ENCODE measurements around the gene COBL.
"Not testable (repeated sequence)": the region's sequence is repeated elsewhere in the genome, so short reads cannot be mapped to it uniquely, and the experiment has no call there.

COBL gene

GRCh38 chr7:51230324-51230625 is 86.3 kb downstream of the COBL start:
- DNase-seq = no peak

DNA sequence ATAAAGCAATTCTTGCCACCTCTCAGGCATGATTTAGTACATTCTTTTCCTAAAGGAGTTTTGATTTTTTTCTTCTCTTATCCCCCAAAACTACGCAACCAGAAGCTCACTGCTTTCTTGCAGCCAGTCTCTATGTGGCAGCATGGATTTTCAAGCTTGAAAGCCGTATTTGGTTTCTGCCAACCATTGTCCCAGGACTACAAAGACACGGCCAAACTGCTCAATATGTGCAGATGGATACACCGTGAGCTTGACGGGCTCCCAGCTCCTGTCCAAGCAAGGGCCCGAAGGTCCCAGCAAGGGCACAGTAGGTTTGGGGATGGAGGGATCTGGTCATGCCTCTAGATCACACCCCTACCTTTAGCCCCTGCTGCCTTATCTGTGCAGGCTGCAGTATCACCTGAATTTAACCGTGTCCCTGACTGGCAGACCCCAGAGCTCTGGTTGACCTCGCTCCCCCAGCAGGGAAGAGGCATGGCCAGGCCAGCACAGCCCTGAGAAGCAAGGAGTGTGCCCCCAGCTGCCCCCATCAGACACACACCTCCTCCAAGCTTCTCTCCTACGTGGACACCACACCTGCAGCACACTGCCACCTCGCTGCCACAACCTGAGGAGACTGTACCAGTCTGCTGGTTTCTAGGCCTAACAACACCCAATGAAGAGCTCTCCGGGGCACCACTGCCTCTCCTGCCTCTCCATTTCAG is 86.8 kb downstream of the COBL start:
- DNase-seq = no peak

DNA sequence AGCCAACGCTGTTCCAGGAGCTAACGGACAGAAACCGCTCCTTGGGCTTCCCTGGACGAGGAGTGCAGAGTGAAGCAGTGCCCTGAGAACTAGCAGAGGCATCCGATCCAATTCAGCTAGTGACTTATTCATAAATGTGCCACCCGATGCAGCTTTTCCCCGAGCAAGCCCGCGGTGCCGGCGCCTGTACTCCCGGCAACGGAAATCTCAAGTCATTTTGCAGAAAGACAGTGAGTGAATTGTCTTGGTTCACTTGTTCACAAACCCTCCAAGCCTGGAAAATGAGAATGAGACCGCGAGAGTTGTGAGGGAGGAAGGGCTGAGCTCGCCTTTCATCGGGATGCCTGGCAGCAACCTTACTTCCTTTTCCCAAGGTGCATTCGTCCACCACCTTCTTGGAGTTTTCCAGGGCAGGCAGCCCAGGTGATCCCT is 87.5 kb downstream of the COBL start:
- no peak for DNase-seq

- no peak for DNase-seq
Observed at GRCh38 chr7:51228386-51228958, 88.1 kb downstream of the COBL start.

GRCh38 chr7:51227861-51228260 is 88.7 kb downstream of the COBL start:
- DNase-seq = no peak

- no peak for DNase-seq
Observed at GRCh38 chr7:51226916-51227535, 89.6 kb downstream of the COBL start.

DNA sequence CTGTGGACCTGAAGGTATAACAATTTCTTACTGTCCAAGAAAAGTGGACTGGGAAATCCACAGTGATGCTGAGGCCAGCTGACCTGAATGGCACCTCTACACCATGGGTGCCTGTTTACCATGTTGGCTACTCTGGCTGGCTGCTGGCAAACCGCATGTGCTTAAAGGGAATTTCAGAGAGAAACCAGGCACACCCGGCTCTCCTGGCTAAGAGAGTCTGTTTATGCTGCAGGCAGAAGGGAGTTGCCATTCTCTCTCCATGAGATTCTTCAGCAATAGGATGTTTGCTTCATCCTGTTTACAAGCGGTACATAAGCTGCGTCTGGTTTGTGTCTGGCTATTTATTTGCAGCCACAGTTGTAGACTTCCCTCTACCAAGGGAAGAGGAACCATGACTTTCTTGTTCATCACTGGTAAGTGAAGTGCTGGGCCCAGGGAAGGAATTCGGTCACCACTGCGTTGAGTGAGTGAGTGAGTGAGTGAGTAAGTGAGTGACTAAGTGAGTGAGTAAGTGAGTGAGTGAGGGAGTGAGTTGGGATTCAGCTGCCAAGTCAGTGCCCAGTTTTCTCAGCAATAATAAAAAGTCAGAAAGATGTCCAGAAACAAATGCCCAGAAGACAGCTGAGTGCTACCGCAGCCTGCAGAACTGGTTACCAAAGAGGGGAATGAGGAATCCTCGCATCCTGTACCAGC is 90.4 kb downstream of the COBL start:
- no peak for DNase-seq

- DNase-seq = no peak
Observed at GRCh38 chr7:51224811-51225595, 91.6 kb downstream of the COBL start.

GRCh38 chr7:51223505-51223904 is 93.1 kb downstream of the COBL start:
- no peak for DNase-seq

DNA sequence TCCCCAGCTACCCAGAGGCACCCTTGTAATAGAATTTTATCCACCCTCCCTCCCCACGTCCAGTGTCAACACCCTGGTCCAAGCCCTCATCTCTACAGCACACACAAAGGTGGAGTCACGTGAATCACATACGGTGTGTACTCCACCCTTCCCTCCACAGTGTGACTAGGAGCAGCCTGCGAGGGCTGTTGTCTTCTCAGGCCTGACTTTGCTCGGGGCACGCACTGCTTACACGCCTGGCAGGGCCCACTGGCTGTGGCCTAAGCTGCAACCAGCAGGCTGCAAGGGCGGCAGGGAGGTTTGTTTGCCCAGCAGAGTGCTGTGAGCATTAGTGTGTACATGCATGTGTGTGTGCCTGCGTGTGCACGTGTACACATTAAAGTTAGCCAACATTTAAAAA is 93.7 kb downstream of the COBL start:
- no peak for DNase-seq

- DNase-seq = no peak
Observed at GRCh38 chr7:51220226-51220625, 96.4 kb downstream of the COBL start.

DNA sequence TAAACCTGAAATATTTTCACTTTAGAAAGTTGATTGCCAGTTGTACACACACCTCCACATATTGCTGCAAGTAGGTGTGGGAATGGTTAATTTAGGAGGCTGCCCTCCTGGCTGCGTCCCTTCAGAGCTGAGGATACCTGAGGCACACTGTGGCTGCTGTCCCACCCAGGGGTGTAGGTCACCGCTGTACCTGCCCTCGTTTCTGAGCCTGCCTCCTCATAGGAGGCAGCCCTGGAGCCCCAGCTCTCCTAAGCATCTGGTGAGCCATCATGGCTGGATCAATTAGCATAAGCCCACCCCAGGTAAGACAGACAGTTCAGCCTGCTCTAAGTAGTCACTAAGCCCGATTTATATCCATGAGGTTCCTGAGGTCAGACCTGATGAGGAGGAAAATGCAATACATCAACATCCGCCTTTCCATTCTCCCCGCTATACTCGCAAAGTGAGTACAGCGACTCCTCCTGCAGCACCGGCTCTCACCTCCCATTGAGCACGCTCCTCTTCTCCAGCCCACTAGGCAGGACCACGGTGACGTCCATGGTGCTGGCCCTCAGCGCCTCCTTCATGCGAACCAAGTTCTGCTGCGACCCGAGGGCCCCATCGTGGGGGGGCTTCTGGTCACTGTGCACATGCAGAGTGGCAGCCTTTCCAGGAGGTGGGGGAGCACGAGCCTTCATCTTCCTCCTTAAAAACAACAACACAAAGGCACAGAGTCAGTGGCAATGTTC is 97.2 kb downstream of the COBL start:
- no peak for DNase-seq

GRCh38 chr7:51217804-51218203 is 98.8 kb downstream of the COBL start:
- DNase-seq = no peak

DNA sequence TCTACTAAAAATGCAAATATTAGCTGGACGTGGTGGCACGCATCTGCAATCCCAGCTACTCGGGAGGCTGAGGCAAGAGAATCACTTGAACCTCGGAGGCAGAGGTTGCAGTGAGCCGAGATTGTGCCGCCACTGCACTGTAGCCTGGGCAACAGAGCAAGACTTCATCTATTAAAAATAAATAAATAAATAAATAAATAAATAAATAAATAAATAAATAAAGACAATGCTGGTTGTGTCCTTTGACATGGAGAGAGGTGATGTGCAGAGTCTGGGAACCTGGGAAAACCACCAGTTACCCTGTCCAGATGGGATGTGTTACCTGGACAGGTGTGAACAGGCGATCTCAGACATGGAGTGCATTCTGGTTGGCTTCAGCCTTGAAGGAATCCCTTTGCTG is 102.5 kb downstream of the COBL start:
- DNase-seq = no peak

- DNase-seq = no peak
Observed at GRCh38 chr7:51213618-51214017, 103.0 kb downstream of the COBL start.

DNA sequence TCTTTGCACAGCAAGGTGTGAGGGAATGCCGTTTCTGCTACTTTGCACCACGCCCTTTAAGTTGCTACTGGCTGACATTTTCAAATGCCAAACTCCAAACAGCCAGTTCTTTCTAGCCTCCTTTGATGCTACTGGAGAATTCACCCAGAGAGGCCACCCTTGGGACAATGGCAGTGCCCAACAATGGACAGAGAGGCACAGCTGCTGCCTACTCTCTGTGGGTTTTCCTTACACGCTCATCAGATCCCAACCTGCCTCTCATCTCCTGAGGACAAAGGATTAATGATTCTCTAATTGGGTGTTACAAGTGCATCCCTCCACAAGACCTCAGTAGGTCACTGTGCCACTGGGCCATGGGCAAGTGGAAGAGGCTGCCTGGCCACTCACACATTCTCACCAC is 105.8 kb downstream of the COBL start:
- no peak for DNase-seq

DNA sequence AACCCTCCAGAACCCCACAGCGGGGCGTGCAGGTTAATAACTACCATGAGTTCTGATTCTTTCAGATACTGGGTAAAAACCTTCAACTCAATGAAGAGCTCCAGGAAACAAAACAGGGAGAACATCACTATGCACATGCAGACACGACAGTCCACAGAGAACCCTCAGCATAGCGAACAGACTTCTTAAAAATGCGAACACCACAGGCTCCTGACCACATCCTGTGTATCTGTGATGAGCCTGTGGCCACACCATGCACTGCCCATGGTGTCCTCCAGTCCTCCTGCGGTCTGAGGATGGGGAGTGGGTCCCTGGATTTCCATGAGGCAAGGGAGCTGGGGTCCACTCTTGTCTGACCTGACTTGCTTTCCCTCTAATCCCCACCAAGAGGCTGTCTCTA is 107.2 kb downstream of the COBL start:
- no peak for DNase-seq

DNA sequence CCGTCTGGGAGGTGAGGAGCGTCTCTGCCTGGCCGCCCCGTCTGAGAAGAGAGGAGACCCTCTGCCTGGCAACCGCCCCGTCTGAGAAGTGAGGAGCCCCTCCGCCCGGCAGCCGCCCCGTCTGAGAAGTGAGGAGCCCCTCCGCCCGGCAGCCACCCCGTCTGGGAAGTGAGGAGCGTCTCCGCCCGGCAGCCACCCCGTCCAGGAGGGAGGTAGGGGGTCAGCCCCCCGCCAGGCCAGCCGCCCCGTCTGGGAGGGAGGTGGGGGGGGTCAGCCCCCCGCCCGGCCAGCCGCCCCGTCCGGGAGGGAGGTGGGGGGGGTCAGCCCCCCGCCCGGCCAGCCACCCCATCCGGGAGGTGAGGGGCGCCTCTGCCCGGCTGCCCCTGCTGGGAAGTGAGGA is 108.5 kb downstream of the COBL start:
- DNase-seq = not testable (repeated sequence)

DNA sequence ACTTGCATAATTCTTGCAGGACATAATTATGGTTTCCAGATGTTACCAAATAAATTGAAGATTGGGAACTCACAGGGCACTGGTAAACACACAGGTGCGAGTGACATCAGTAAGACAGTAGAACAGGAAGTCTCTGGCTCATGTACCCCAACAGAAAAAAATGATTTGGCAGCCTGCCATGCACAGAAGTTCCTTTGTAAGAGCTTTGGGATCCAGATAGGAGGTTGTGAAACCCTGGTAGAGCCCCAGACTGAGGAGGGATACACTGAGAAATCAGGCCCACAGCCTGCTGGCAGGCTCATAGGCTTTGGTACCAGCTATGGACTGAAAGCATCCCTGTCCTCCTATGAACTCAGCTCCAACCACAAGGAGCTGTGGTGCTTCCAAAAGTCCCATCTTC is 118.0 kb downstream of the COBL start:
- DNase-seq = no peak

DNA sequence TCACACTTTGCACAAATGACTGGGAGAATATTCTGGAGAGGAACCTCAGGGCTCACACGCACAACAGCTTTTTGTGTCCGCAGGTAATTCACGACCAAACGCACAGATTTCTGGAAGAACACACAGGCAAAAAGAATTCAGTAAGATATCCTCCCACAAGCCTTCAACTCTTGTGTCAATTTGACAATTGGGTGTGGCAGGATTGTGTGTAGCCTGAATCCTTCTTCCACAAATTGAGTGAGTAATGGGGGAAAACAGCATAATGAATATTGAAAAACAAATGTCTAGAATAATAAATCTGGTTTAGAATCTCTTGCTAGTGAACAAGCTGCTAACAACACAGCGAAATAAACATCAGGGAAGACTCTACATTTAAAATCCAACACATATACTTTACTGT is 125.6 kb downstream of the COBL start:
- DNase-seq = no peak

DNA sequence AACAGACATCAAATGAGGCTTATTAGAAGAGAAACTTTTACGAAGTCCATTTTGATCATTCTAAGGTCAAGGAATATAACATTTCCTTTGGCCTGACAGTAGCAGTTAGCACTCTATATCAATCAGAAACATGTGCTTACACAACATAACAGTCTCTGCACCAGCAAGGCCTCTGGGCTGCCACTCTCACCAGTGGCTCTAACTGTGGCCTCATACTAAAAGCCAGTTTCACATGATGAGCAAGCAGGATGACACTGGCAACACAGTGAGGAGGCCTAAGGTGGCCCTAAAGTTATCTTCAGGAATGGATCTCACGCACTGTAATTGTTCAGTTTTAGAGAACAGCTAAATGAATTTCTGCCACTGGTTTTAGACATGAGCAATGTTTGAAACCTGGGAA is 126.8 kb downstream of the COBL start:
- no peak for DNase-seq

- no peak for DNase-seq
Observed at GRCh38 chr7:51188987-51189386, 127.6 kb downstream of the COBL start.

DNA sequence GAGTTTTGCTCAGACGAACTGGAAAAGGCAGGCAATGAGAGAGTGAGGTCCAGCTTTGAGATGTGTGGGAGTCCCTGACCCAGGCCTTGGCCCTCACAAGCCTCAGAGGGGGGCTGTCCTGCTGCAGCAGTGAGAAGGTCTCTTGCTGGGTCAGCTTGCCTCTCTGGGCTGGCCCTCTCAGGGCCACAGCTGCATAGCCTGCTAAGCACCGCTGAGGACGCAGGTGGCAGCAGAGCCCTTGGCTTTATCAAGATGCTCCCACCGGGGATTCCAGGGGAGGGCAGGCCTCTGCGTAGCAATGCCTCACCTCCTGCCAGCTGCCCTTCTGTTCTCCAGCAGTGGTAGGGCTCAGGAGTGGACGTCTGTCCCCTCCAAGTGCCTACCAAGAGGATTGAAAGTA is 128.7 kb downstream of the COBL start:
- no peak for DNase-seq
